HCT116 (cell line): ENCODE measurements around the gene PLA2G15. TPM values are rescaled to one million over a fixed set of nuclear protein-coding genes. Genes with fewer than 3 reads are reported as not detected.

Experiments
- ATAC-seq: fragments of 200-7000 bp; cut with Tn5 transposase; 2 replicates; pipeline ENCODE4 v1.9.1; 2020; ENCODE audit warnings: mild to moderate bottlenecking, moderate library complexity
- BruUV-seq: library from RNA; stranded (reverse); fragments of 400-500 nt; replicated peaks from 2 replicates; lab custom pipeline; 2021; lab: Mats Ljungman, UMichigan
- CTCF ChIA-PET: fragments of 300-600 bp; sonication (Branson Sonifier 250); formaldehyde crosslinking; loops from one replicate; lab custom pipeline; 2021; ENCODE audit warnings: antibody characterized with exemption; lab: Charles Lee
- POLR2A ChIA-PET: fragments of 300-600, 350-600 bp; sonication (Branson Sonifier 250); formaldehyde crosslinking; loops from one replicate; lab custom pipeline; 2021; ENCODE audit warnings: antibody characterized with exemption; lab: Charles Lee
- RAD21 ChIA-PET, 2 experiments: fragments of 300-600 bp; sonication (Branson Sonifier 250); formaldehyde crosslinking; loops; one replicate each; lab custom pipeline; 2023; ENCODE audit warnings: low total read pairs in 2 of 2; ENCODE audit not compliant: uncharacterized antibody in 2 of 2, unreplicated experiment in 2 of 2, low non-redundant PET in 1 of 2; lab: Charles Lee
- DNase-seq: peaks from one replicate; pipeline ENCODE4 v3.0.0-alpha.2; 2010; ENCODE audit warnings: low read depth, low spot score
- H2AFZ ChIP-seq: fragments of 200-600 bp; shearing (Covaris generic), sonication (generic); 2 replicates; pipeline ENCODE4 v1.6.1; 2017; ENCODE audit warnings: low read depth, mixed run types, mixed read lengths, antibody characterized with exemption, low read length; ENCODE audit not compliant: poor library complexity, severe bottlenecking
- H3K27ac ChIP-seq: 2 replicates; pipeline ENCODE4 v1.5.1; 2012; ENCODE audit warnings: low read depth, low read length
- H3K27me3 ChIP-seq: fragments of 200-600 bp; sonication (generic); 2 replicates; pipeline ENCODE4 v1.6.1; 2016; ENCODE audit warnings: mixed run types, low read length, mixed read lengths; ENCODE audit not compliant: insufficient read depth
- H3K36me3 ChIP-seq, 2 experiments: fragments of 200-500 bp in 1 of 2; fragments of 200-600 bp in 1 of 2; sonication (Bioruptor generic) in 1 of 2; sonication (generic) in 1 of 2; 2 replicates each; pipeline versions ENCODE4 v1.5.1 to v1.6.1; 2014 to 2016; ENCODE audit warnings: low read length in 2 of 2, inconsistent platforms in 1 of 2, mixed read lengths in 1 of 2, mixed run types in 1 of 2; ENCODE audit not compliant: insufficient read depth in 2 of 2, control insufficient read depth in 1 of 2
- H3K4me1 ChIP-seq, 2 experiments: fragments of 200-600 bp in 1 of 2; sonication (generic) in 1 of 2; 2 replicates each; pipeline versions ENCODE4 v1.5.1 to v1.6.1; 2012 to 2017; ENCODE audit warnings: low read length in 2 of 2, inconsistent platforms in 1 of 2, mild to moderate bottlenecking in 1 of 2, mixed read lengths in 1 of 2, mixed run types in 1 of 2, moderate library complexity in 1 of 2; ENCODE audit not compliant: insufficient read depth in 2 of 2, control insufficient read depth in 1 of 2
- H3K4me2 ChIP-seq: fragments of 200-600 bp; sonication (generic); 2 replicates; pipeline ENCODE4 v1.6.1; 2017; ENCODE audit warnings: mixed run types, low read length, mixed read lengths
- H3K4me3 ChIP-seq, 2 experiments: fragments of 200-600 bp in 1 of 2; sonication (generic) in 1 of 2; replicated peaks in 1 of 2; 2 replicates each; pipeline ENCODE4 v1.5.1; 2011 to 2016; ENCODE audit warnings: low read length in 2 of 2, control low read depth in 1 of 2, low read depth in 1 of 2, mild to moderate bottlenecking in 1 of 2, mixed read lengths in 1 of 2, mixed run types in 1 of 2
- H3K79me2 ChIP-seq: fragments of 200-600 bp; sonication (generic); 2 replicates; pipeline ENCODE4 v1.6.1; 2017; ENCODE audit warnings: mild to moderate bottlenecking, mixed run types, low read length, moderate library complexity, mixed read lengths; ENCODE audit not compliant: insufficient read depth
- H3K9ac ChIP-seq: fragments of 200-600 bp; sonication (generic); 2 replicates; pipeline ENCODE4 v1.6.1; 2016; ENCODE audit warnings: low read length, mixed read lengths
- H3K9me2 ChIP-seq: fragments of 200-600 bp; sonication (generic), shearing (Covaris generic); 2 replicates; pipeline ENCODE4 v1.6.1; 2017; ENCODE audit warnings: mixed run types, mild to moderate bottlenecking, moderate library complexity; ENCODE audit not compliant: insufficient read depth
- H3K9me3 ChIP-seq, 2 experiments: fragments of 200-500 bp in 1 of 2; fragments of 200-600 bp in 1 of 2; sonication (Bioruptor generic) in 1 of 2; sonication (generic) in 1 of 2; 2 replicates each; pipeline ENCODE4 v1.6.1; 2014 to 2017; ENCODE audit warnings: low read length in 2 of 2, mixed read lengths in 2 of 2, inconsistent platforms in 1 of 2, low read depth in 1 of 2, mild to moderate bottlenecking in 1 of 2, mixed run types in 1 of 2, moderate library complexity in 1 of 2; ENCODE audit not compliant: control insufficient read depth in 1 of 2, insufficient read depth in 1 of 2
- H4K20me1 ChIP-seq: fragments of 200-600 bp; sonication (generic), shearing (Covaris generic); 2 replicates; pipeline ENCODE4 v1.6.1; 2017; ENCODE audit warnings: mixed run types, mild to moderate bottlenecking, moderate library complexity; ENCODE audit not compliant: insufficient read depth
- CBX3 ChIP-seq: IDR thresholded peaks from 2 replicates; pipeline ENCODE4 v1.6.1; 2012; ENCODE audit warnings: low read depth
- CEBPB ChIP-seq: IDR thresholded peaks from 2 replicates; pipeline ENCODE4 v1.6.1; 2012; ENCODE audit warnings: low read depth
- EGR1 ChIP-seq: IDR thresholded peaks from 2 replicates; pipeline ENCODE4 v1.6.1; 2012; ENCODE audit warnings: low read depth
- ELF1 ChIP-seq: IDR thresholded peaks from 2 replicates; pipeline ENCODE4 v1.6.1; 2012; ENCODE audit warnings: low read depth, borderline replicate concordance
- EZH2 ChIP-seq: fragments of 200-600 bp; sonication (generic); IDR thresholded peaks from 2 replicates; pipeline ENCODE4 v1.6.1; 2017; ENCODE audit warnings: antibody characterized with exemption, mixed run types
- EZH2phosphoT487 ChIP-seq: fragments of 200-600 bp; IDR thresholded peaks from 2 replicates; pipeline ENCODE4 v1.6.1; 2018; ENCODE audit warnings: antibody characterized with exemption, borderline replicate concordance
- FOSL1 ChIP-seq: IDR thresholded peaks from 2 replicates; pipeline ENCODE4 v1.6.1; 2012; ENCODE audit warnings: low read depth
- POLR2A ChIP-seq: IDR thresholded peaks from 2 replicates; pipeline ENCODE4 v1.7.0; 2011; ENCODE audit warnings: borderline replicate concordance; ENCODE audit not compliant: insufficient read depth, insufficient read length; ENCODE audit errors: extremely low read depth
- POLR2AphosphoS5 ChIP-seq: IDR thresholded peaks from 2 replicates; pipeline ENCODE4 v1.6.1; 2011; ENCODE audit warnings: mild to moderate bottlenecking, low read depth, low read length, moderate library complexity
- SIN3A ChIP-seq: IDR thresholded peaks from 2 replicates; pipeline ENCODE4 v1.6.1; 2012; ENCODE audit warnings: low read depth
- SP1 ChIP-seq: IDR thresholded peaks from 2 replicates; pipeline ENCODE4 v1.6.1; 2012; ENCODE audit warnings: low read depth
- TCF7L2 ChIP-seq: IDR thresholded peaks from 2 replicates; pipeline ENCODE4 v1.7.0; 2011; ENCODE audit warnings: borderline replicate concordance, inconsistent platforms; ENCODE audit not compliant: insufficient read depth, insufficient read length; ENCODE audit errors: extremely low read depth
- ZFX ChIP-seq: fragments of 450-650 bp; IDR thresholded peaks from 2 replicates; pipeline ENCODE4 v1.6.1; 2017
- ZNF274 ChIP-seq: fragments of 200-500 bp; sonication (Bioruptor generic); IDR thresholded peaks from 2 replicates; pipeline ENCODE4 v1.6.1; 2014; ENCODE audit warnings: mild to moderate bottlenecking, low read depth, low read length, inconsistent platforms
- intact Hi-C: fragments of 100-400 bp; cut with micrococcal nuclease; formaldehyde crosslinking; loops from 2 replicates; pipeline ENCODE4 v1.10.0; 2022
- total RNA-seq: library from RNA; stranded (reverse); gene quantifications from one replicate; pipeline ENCODE4 v1.2.1, GENCODE V29; 2021; ENCODE audit not compliant: unreplicated experiment

PLA2G15 gene
- total RNA-seq, 1 experiment from 2014 or later: 7.5 TPM

DNA sequence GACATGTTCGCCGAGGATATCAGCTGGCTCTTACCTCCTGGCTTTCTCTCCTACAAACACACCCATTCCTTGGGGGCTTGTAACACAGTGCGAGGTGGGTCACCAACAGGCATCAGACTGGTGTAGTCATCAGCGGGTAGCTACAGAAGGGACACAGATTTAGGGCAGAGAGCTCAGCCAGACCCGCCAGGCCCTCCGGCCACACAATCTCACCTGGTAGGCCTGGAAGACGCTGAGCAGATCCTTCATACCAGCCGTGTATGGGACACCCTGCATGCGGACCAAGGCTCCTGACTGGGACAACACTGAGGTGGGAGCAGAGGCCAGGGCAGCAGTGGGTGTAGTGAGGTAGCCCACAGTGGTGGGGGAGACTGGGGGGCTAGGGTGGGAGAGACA is 15.0 kb upstream of the PLA2G15 start:
- DNase-seq (no peak), ATAC-seq (no peak)
- H2AFZ ChIP-seq: no peak overlapping the region
- no peak for TF ChIP-seq POLR2A
- no peak for TF ChIP-seq FOSL1
- TF ChIP-seq SP1: no peak
- TF ChIP-seq ZFX: no peak
- no peak for TF ChIP-seq SIN3A
- no peak for TF ChIP-seq EZH2
- no peak for TF ChIP-seq ELF1
- no peak for TF ChIP-seq EZH2phosphoT487
- no peak for TF ChIP-seq CEBPB
- TF ChIP-seq CBX3: no peak
- TF ChIP-seq EGR1: no peak
- no peak for TF ChIP-seq ZNF274
- no peak for TF ChIP-seq POLR2AphosphoS5
- TF ChIP-seq TCF7L2: no peak
- no peak overlapping the region for H3K27ac ChIP-seq
- BruUV-seq: no TSS peak
- no peaks in the 10 kb centered on the region for H3K27me3 ChIP-seq
- peaks cover 18 to 51% of the 10 kb centered on the region in 2 experiments; a peak in 3 of 4 replicates for H3K36me3 ChIP-seq
- H3K4me3 ChIP-seq: no peak overlapping the region
- H3K79me2 ChIP-seq: peaks cover 32% of the 10 kb centered on the region
- RAD21 ChIA-PET: interaction anchor here in 1 of 2 experiments (1.0 kb wide), 1 partner anchor 136 kb away, joined by 4 read pairs; no protein-coding TSS in a partner anchor
- intact Hi-C loops: loop anchor here (10.0 kb wide), 1 partner anchor 705 kb away; the partner anchor contains the start of gene RIPOR1
- no peaks in the 10 kb centered on the region for H3K9me3 ChIP-seq
- POLR2A ChIA-PET: no interaction called here
- peaks cover 4% of the 10 kb centered on the region; the same call in 1 of the 2 replicates for H4K20me1 ChIP-seq
- H3K4me2 ChIP-seq: no peak overlapping the region
- H3K9ac ChIP-seq: no peak overlapping the region
- CTCF ChIA-PET: interaction anchor here (0.5 to 1.0 kb wide), 2 partner anchors 109 to 136 kb away, joined by 3 to 6 read pairs; no protein-coding TSS in a partner anchor
- peaks cover 19% of the 10 kb centered on the region in 2 experiments for H3K4me1 ChIP-seq
- no peaks in the 10 kb centered on the region for H3K9me2 ChIP-seq
